ENCODE results near the gene DUSP28.

DUSP28 gene

DNA sequence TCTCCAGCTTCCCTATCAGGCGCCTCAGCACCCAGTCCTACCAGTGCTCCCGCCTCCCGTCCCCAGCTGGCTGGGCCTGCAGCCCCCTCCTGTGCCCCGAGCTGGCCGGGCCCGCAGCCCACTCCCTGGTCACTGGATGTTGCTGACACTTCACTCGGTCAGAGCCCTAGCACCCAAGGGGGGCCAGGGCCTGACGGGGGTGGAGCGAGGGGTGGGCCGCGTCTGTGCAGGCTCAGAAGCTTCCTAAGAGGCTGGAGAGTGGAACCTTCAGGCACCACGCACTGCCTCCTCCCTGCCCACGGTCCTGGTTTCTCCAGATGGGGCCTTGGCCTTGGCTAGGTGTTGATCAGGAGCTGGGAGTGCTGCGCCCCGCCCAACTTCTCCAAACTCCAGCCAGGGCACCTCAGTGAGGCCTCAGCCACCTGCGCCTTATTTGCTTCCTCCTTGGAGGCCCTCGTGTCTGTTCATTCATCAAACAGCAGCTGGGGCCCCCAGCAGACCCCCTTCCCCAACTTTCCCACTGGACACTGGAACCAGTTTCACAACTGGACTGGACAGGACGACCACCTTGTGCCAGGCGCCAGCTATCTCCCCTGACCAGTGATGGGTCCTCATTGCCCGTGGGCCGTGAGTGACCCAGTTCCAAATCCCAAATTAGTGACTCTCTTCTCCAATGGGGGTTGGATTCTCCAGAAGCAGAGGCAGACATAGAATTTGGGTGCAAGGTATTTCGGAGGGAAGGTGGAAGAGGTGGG lies 43.1 kb downstream of the DUSP28 start:
- TF ChIP-seq, protein P1, sequence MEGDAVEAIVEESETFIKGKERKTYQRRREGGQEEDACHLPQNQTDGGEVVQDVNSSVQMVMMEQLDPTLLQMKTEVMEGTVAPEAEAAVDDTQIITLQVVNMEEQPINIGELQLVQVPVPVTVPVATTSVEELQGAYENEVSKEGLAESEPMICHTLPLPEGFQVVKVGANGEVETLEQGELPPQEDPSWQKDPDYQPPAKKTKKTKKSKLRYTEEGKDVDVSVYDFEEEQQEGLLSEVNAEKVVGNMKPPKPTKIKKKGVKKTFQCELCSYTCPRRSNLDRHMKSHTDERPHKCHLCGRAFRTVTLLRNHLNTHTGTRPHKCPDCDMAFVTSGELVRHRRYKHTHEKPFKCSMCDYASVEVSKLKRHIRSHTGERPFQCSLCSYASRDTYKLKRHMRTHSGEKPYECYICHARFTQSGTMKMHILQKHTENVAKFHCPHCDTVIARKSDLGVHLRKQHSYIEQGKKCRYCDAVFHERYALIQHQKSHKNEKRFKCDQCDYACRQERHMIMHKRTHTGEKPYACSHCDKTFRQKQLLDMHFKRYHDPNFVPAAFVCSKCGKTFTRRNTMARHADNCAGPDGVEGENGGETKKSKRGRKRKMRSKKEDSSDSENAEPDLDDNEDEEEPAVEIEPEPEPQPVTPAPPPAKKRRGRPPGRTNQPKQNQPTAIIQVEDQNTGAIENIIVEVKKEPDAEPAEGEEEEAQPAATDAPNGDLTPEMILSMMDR (conservative IDR thresholded peaks at IDR 0.05; ENCODE audit: low read depth) = no peak
- DNase-seq (ENCODE audit: low spot score) = no peak
- no peak overlapping the region for H3K27ac ChIP-seq
- CTCF ChIA-PET = interaction anchor here (0.6 to 0.7 kb wide), 2 partner anchors 37 to 248 kb away, joined by 3 to 5 read pairs; no protein-coding TSS in a partner anchor
- POLR2A ChIA-PET (ENCODE audit: low non-redundant PET) = no interaction called here

- CTCF ChIA-PET = interaction anchor here (0.5 to 0.7 kb wide), 2 partner anchors 37 to 62 kb away, joined by 3 to 6 read pairs; no protein-coding TSS in a partner anchor
- no peak overlapping the region for H3K27ac ChIP-seq
- POLR2A ChIA-PET (ENCODE audit: low non-redundant PET) = no interaction called here
- TF ChIP-seq, protein P1 (conservative IDR thresholded peaks at IDR 0.05; ENCODE audit: low read depth) = no peak
- DNase-seq (ENCODE audit: low spot score) = no peak
These were observed 43.7 kb downstream of the DUSP28 start for GRCh38 chr2:240603846-240604245.

DNA sequence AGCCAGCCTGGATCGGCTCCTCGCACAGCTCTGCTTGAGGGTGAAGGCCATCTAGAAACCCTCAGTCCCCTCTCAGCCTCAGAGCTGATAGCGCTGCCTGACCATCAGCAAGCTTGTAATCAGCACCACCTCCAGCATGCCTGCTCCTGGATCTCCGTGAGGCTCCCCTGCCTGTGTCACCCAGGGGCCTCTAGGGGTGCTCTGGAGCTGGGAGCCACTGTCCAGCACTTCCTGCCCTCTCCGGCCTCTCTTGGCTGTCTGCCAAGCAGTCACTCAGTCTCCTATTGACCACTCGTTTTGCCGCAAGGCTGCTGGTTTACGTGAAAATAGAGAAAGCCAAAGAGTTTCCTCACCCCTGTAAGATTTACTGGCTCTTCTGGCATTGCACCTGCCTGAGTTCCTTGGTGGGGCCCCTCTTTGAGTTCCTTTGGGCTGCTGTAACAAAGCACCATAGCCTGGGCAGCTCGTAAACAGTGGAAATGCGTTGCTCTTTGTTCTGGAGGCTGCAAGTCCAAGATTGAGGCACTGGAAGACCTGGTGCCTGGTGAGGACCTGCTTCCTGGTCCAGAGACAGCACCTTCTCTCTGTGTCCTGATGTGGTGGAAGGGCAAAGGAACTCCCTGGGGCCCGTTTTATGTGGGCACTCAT lies 44.3 kb downstream of the DUSP28 start:
- DNase-seq (ENCODE audit: low spot score) = peak; percentile 33
- H3K27ac ChIP-seq = no peak overlapping the region
- POLR2A ChIA-PET (ENCODE audit: low non-redundant PET) = no interaction called here
- TF ChIP-seq, protein P1 (conservative IDR thresholded peaks at IDR 0.05; ENCODE audit: low read depth) = 0 out of 2 replicates have a peak, but pooled peaks have one; percentile 11
- CTCF ChIA-PET = interaction anchor here (0.5 to 0.6 kb wide), 2 partner anchors 63 to 204 kb away, joined by 4 to 6 read pairs; no protein-coding TSS in a partner anchor

DNA sequence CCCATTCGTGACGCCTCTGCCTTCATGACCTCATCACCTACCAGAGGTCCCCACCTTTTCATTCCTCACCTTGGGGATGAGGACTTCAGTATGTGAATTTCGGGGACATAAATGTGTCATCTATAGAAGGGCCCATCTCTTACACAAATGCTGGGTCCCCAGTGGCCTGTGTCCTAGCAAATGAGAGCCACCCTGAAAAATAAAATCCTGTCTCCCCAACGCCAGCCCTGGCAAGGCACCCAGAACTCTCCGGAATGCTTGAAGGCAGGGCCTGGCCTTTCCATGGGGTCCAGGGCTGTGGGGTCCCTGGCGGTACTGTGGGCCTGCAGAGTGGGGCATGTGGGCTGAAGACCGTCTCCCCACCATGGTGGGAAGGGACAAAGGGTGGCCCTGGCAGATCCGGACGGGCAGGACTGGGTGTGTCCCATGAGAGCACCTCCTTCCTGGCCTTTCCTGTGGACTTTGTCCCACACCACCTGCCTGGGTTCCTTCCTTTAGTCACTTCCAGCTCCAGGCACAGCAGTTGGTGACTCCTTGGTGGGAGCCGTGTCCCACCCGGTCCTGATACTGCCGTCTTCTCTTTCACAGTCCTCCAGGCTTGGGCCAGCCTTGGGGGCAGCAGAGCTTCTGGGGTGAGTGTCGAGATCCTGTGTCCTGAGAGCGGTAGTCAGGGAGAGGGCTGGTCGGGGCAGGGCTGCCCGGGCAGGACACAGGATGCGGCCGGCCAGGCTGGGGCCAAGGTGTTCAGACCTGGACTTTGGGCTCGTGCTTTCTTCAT lies 45.0 kb downstream of the DUSP28 start:
- CTCF ChIA-PET = interaction anchor here (0.6 kb wide), 1 partner anchor 203 kb away, joined by 4 read pairs; no protein-coding TSS in a partner anchor
- H3K27ac ChIP-seq = no peak overlapping the region
- no peak for DNase-seq (ENCODE audit: low spot score)
- TF ChIP-seq, protein P1 (conservative IDR thresholded peaks at IDR 0.05; ENCODE audit: low read depth) = no peak
- POLR2A ChIA-PET (ENCODE audit: low non-redundant PET) = no interaction called here

DNA sequence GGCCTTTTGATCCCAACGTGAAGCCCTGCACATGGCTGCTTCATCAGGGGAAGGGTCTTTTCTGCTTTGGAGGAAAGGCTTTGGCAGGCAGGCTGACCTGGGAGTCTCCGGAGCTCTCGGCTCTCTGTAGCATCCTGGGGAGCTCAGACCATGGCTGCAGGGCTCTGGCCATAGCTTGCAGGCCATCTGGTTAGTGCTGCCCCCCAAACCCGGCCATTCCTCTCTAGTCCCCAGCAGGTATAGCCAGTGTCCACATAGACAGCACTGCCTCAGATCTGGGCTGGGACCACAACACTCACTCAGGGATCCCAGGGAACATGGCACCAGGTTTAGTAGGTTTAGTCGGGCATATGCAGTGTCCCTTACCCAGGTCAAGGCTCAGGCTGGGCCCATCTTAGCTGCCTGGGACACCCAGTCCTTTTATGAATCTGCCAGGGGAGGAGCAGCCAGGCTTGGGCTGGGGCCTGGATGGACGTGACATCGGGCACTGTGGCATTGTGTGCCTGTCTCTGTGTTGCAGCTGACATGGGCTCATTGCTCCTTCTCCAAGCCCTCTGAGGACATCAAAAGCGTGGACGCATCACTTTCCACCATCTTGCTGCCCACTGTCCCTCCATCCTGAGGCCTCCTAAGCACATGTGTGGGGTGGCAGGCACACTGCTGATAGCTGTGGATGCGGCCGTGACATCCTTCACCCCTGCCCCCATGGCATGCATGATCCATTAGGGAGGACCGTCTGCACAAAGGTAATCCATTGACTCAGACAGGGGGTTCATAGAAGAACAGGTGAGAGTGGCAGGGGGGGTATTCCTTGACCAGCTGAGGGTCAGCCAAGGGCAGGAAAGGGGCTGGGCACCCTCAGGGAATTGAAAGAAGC lies 45.9 kb downstream of the DUSP28 start:
- no peak overlapping the region for H3K27ac ChIP-seq
- ChIA-PET POLR2A (ENCODE audit: low non-redundant PET) (no interaction called here), CTCF (no interaction called here)
- DNase-seq (ENCODE audit: low spot score) = no peak
- TF ChIP-seq, protein P1 (conservative IDR thresholded peaks at IDR 0.05; ENCODE audit: low read depth) = no peak
